UCSD-AML1 (cell line): ENCODE data around the gene IBA57.

Experiments used
- DNase-seq: peaks from one replicate; lab custom pipeline; 2025; ENCODE audit not compliant: unreplicated experiment; lab: John Stamatoyannopoulos, UW

IBA57 gene

GRCh38 chr1:228144193-228144992 is 21.2 kb upstream of the IBA57 start:
- DNase-seq, result no peak

GRCh38 chr1:228144993-228145343 is 20.6 kb upstream of the IBA57 start:
- no peak for DNase-seq

GRCh38 chr1:228145463-228146416 is 19.9 kb upstream of the IBA57 start:
- no peak for DNase-seq

- DNase-seq, result no peak
Measured at GRCh38 chr1:228146417-228147150, 19.0 kb upstream of the IBA57 start.

GRCh38 chr1:228147151-228147693 is 18.4 kb upstream of the IBA57 start:
- no peak for DNase-seq

GRCh38 chr1:228147768-228148167 is 17.8 kb upstream of the IBA57 start:
- DNase-seq, result no peak

GRCh38 chr1:228148196-228148861 is 17.3 kb upstream of the IBA57 start:
- no peak for DNase-seq

GRCh38 chr1:228148935-228149405 is 16.6 kb upstream of the IBA57 start:
- no peak for DNase-seq

GRCh38 chr1:228149406-228150119 is 16.0 kb upstream of the IBA57 start, which contains the start of gene GJC2:
Gene GJC2, plus strand, starts transcription at chr1:228149930. Its CDS starts 7,829 bp downstream, at chr1:228157759.
- DNase-seq, result no peak

- no peak for DNase-seq
Measured at GRCh38 chr1:228150120-228150460, 15.5 kb upstream of the IBA57 start.

- no peak for DNase-seq
Measured at GRCh38 chr1:228150461-228151179, 15.0 kb upstream of the IBA57 start.

GRCh38 chr1:228151180-228151925 is 14.3 kb upstream of the IBA57 start:
- no peak for DNase-seq

GRCh38 chr1:228152097-228152917 is 13.3 kb upstream of the IBA57 start:
- DNase-seq, result no peak

- no peak for DNase-seq
Measured at GRCh38 chr1:228152918-228153258, 12.7 kb upstream of the IBA57 start.

GRCh38 chr1:228154021-228154669 is 11.5 kb upstream of the IBA57 start:
- no peak for DNase-seq

GRCh38 chr1:228154670-228155571 is 10.7 kb upstream of the IBA57 start:
- DNase-seq, result no peak
